GM18873 (cell line): ENCODE results near the gene PRR19.

ENCODE experiments used
- ATAC-seq: cut with Tn5 transposase; IDR thresholded peaks from one replicate; pipeline ENCODE4 v1.9.1; 2021; ENCODE audit warnings: mild to moderate bottlenecking, moderate library complexity, moderate number of reproducible peaks; ENCODE audit not compliant: unreplicated experiment, low FRiP score

The PRR19 gene

DNA sequence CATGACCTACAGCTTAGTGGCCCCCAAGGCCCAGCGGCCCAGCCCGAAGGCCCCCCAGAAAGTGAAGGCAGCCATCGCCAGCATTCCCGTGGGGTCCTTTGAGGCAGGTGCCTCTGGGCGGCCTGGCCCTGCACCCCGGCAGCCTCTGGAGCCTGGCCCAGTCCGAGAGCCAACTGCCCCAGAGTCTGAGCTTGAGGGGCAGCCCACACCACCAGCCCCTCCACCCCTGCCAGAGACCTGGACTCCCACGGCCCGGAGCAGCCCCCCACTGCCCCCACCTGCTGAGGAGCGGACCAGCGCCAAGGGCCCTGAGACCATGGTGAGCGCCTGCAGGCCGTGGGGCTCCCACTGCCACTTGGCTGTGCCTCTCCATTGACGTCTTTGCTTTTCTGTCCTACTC is 9.0 kb upstream of the PRR19 start:
- ATAC-seq: no peak

DNA sequence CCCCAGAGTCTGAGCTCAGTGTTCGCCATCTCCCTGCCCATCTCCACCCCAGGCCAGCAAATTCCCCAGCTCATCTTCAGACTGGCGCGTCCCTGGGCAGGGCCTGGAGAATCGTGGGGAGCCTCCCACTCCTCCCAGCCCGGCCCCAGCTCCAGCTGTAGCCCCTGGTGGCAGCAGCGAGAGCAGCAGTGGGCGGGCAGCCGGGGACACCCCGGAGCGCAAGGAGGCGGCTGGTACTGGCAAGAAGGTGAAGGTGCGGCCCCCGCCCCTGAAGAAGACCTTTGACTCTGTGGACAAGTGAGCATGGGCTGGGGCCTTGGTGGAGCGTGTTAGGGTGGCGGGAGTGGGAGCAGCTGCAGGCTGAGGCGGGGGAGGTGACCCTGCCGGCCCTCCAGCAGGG is 8.4 kb upstream of the PRR19 start:
- no peak for ATAC-seq

- ATAC-seq: no peak
Observed at GRCh38 chr19:42293948-42294347, 8.0 kb upstream of the PRR19 start.

GRCh38 chr19:42294471-42295137 is 7.3 kb upstream of the PRR19 start:
- ATAC-seq: no peak

GRCh38 chr19:42295342-42295741 is 6.6 kb upstream of the PRR19 start:
- no peak for ATAC-seq

DNA sequence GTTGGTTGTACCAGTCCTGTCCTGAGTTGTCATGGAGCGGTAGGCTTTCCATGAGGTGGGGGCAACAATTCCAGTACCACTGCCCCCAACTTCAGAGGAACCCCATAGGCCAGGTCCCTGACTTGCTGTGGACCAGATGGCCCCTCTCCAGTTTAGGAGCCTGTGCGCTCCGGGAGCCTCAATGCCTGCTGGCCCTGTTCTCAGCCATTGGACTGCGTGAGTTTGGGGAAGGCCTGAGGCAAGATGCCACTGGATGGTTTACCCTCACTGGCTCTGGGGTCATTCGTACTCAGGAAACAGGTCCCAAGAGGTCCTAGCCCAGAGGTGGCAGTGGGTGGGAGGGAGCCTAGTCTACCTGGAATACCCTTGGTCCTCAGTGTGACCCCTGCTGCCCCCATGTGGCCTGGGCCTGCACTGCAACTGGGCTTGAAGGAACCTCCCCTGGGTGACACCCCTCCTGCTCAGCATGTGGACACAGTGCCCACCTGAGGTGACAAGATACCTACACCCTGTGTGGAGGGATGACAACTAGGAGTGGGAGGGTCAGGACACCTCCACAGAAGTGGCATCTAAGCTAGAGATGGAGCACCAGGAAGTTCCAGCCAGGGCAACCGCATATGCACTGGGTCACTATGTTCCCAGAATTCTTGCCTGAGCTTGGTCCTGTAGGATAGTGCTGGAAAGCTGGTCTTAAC is 6.0 kb upstream of the PRR19 start:
- no peak for ATAC-seq

GRCh38 chr19:42297039-42297438 is 4.9 kb upstream of the PRR19 start:
- ATAC-seq: no peak

DNA sequence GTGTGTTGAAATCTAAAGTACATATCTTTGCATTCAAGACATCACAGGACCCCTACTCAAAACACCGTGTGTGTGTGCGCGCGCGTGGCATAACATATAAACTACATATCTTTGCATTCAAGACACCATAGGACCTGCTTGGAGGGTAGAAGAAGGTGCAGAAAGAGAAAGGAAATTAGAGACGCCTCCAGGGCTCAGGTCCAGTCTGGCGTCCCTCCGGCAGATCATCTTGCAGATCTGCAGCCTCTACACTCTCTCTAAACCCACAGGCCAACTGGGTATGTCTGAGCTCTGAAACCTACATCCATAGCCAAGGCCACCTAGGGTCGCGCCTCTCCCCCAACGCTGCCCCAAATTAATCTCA is 1.2 kb downstream of the PRR19 start:
- no peak for ATAC-seq

GRCh38 chr19:42303876-42304275 is 1.9 kb downstream of the PRR19 start:
- ATAC-seq: no peak

- ATAC-seq: no peak
Observed at GRCh38 chr19:42306646-42307045, 4.7 kb downstream of the PRR19 start.

DNA sequence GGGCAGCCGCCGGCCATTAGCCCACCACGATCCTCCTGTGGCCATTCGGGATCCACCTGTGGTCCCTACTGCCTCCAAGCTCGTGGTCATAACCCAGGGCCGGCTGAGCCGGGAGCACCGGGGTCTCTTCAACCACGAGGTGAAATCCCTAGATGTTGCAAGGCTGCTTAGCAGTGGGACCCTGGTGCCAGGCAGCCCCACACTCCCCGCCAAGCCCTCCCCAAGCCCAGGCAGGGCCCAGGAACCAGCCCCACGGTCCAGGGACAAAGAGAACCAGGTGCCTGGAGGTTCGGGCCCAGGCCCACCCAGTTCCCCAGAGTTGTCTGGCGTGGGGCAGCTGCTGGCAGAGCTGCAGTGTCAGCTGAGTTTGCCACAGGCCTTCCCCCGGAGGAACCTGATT is 7.8 kb downstream of the PRR19 start:
- ATAC-seq: no peak

GRCh38 chr19:42311657-42312056 is 9.7 kb downstream of the PRR19 start:
- ATAC-seq: no peak

DNA sequence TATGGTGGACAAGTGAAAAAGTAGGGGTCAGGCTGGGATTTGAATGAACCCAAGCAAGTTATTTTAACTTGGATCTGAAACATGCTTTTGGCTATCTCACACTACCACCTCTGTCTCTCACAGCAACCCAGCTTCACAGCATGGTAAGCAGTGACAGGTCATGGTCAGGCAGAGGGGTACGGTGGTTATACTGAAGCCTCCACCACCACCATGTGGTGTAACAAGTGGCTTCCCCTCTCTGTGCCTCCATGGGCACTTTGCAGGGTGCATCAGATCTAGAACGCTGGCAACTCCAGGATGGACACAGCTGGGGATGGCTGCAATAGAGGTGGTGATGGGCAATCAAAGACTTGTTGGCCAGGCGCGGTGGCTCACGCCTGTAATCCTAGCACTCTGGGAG is 10.4 kb downstream of the PRR19 start:
- no peak for ATAC-seq

- ATAC-seq: no peak
Observed at GRCh38 chr19:42313096-42313839, 11.3 kb downstream of the PRR19 start, which contains the start of gene TMEM145. Gene TMEM145 (plus strand): TSS chr19:42313309. CDS start chr19:42313377, 68 bp downstream.

DNA sequence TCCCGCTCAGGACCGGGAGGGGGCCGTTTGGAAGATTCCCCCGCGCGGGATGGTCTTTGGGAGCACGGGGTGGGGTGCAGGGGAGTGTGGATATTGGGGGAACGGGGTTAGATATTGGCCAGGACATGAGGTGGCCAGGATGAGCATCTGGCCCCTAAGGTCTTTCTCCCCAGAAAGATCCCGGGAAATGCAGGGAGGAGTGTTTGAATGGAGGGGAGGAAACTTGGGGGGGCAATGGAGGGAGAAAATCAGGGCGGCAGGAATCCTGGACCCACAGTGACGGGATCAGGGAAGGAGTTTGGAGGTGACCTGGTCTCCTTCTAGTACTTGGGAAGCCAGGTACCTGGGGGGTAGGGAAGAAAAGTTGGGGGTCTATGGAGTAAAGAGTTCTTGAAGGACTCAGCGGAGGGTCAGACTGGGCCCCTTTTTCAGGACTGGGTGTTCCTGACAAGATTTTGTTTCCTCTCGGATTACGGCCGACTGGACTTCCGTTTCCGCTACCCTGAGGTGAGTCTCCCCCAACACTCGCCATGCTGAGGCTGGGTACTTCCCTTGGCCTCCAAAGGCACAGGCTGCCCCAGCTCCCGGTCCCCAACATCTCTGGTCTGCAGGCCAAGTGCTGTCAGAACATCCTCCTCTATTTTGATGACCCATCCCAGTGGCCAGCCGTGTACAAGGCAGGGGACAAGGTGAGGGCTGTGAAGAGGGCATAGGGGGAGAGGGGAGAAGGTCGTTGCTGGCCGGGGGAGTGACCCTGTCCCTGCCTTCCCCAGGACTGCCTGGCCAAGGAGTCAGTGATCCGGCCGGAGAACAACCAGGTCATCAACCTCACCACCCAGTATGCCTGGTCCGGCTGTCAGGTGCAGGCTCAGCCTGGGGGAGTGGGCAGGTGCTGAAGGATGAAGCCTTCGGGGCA is 12.2 kb downstream of the PRR19 start:
- no peak for ATAC-seq

DNA sequence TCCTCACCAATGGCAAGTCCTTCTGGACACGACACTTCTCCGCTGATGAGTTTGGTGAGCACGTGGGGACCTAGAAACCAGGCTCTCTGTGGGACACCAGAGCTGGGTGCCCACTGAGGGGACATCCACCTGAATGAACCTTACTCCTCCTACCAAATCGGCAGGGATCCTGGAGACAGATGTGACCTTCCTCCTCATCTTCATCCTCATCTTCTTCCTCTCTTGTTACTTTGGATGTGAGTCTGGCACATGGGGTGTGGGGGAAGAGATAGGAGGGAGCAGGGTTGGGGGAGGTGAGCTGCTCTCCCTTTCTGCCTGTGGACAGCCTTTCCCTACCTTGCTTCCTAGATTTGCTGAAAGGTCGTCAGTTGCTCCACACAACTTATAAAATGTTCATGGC is 13.1 kb downstream of the PRR19 start:
- no peak for ATAC-seq

- ATAC-seq: no peak
Observed at GRCh38 chr19:42316223-42317211, 14.6 kb downstream of the PRR19 start.

- ATAC-seq: no peak
Observed at GRCh38 chr19:42317535-42317934, 15.6 kb downstream of the PRR19 start.

DNA sequence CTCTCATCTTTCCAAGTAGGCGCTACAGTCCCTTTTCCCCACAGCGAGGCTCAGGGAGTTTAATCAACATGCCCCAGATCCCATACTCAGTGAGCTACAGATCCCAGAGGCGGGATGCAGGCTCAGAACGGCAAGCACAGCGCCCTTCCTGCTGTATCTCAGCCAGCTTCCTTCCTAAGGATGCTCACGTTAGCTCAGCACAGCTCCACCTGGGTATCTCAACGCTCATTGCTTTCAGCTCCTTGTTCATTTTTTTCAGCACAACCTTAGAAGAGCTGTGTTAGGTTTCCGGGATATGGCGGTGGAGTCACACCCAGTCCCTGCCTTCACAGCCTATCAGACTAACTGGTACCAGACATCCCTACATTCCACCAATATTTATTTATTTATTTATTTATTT is 20.4 kb downstream of the PRR19 start:
- ATAC-seq: no peak
